Measurements from ENCODE around the gene OR52N4.

Gene OR52N4

GRCh38 chr11:5737670-5738392 lies 16.2 kb upstream of the OR52N4 start:
- no peak for DNase-seq (ENCODE audit: low read depth)
- Histone ChIP-seq H3K36me3 (ENCODE audit: control insufficient read depth, insufficient read depth, low read length, severe bottlenecking) (no peaks in the 10 kb centered on the region), H3K27me3 (replicated peaks; ENCODE audit: control insufficient read depth, insufficient read depth, low read length) (no peaks in the 10 kb centered on the region), H3K9ac (ENCODE audit: low read length) (no peak overlapping the region), H3K9me3 (ENCODE audit: control insufficient read depth, low read length) (peaks cover 14% of the 10 kb centered on the region), H3K4me1 (ENCODE audit: control insufficient read depth, insufficient read depth, low read length) (peaks cover 12% of the 10 kb centered on the region), H3K4me3 (ENCODE audit: low read length) (no peak overlapping the region)

- Histone ChIP-seq H3K4me3 (ENCODE audit: low read length) (no peak overlapping the region), H3K36me3 (ENCODE audit: control insufficient read depth, insufficient read depth, low read length, severe bottlenecking) (no peaks in the 10 kb centered on the region), H3K4me1 (ENCODE audit: control insufficient read depth, insufficient read depth, low read length) (peaks cover 12% of the 10 kb centered on the region), H3K9ac (ENCODE audit: low read length) (no peak overlapping the region), H3K27me3 (replicated peaks; ENCODE audit: control insufficient read depth, insufficient read depth, low read length) (no peaks in the 10 kb centered on the region), H3K9me3 (ENCODE audit: control insufficient read depth, low read length) (peaks cover 14% of the 10 kb centered on the region)
- DNase-seq (ENCODE audit: low read depth), result no peak
Measured at GRCh38 chr11:5738431-5738830, 15.6 kb upstream of the OR52N4 start.

GRCh38 chr11:5746614-5747013 lies 7.4 kb upstream of the OR52N4 start:
- Histone ChIP-seq H3K4me3 (ENCODE audit: low read length) (no peak overlapping the region), H3K9ac (ENCODE audit: low read length) (no peak overlapping the region), H3K9me3 (ENCODE audit: control insufficient read depth, low read length) (peaks cover 14% of the 10 kb centered on the region), H3K27me3 (replicated peaks; ENCODE audit: control insufficient read depth, insufficient read depth, low read length) (no peaks in the 10 kb centered on the region), H3K36me3 (ENCODE audit: control insufficient read depth, insufficient read depth, low read length, severe bottlenecking) (no peaks in the 10 kb centered on the region), H3K4me1 (ENCODE audit: control insufficient read depth, insufficient read depth, low read length) (no peaks in the 10 kb centered on the region)
- DNase-seq (ENCODE audit: low read depth), result no peak

GRCh38 chr11:5749836-5750235 lies 4.2 kb upstream of the OR52N4 start:
- peaks cover 4% of the 10 kb centered on the region for H3K9me3 ChIP-seq (ENCODE audit: control insufficient read depth, low read length)
- H3K4me1 ChIP-seq (ENCODE audit: control insufficient read depth, insufficient read depth, low read length), result no peaks in the 10 kb centered on the region
- DNase-seq (ENCODE audit: low read depth), result no peak
- H3K4me3 ChIP-seq (ENCODE audit: low read length), result no peak overlapping the region
- H3K36me3 ChIP-seq (ENCODE audit: control insufficient read depth, insufficient read depth, low read length, severe bottlenecking), result no peaks in the 10 kb centered on the region
- no peak overlapping the region for H3K9ac ChIP-seq (ENCODE audit: low read length)
- no peaks in the 10 kb centered on the region for H3K27me3 ChIP-seq (replicated peaks; ENCODE audit: control insufficient read depth, insufficient read depth, low read length)

- H3K36me3 ChIP-seq (ENCODE audit: control insufficient read depth, insufficient read depth, low read length, severe bottlenecking), result no peaks in the 10 kb centered on the region
- no peak for DNase-seq (ENCODE audit: low read depth)
- no peak overlapping the region for H3K9ac ChIP-seq (ENCODE audit: low read length)
- H3K27me3 ChIP-seq (replicated peaks; ENCODE audit: control insufficient read depth, insufficient read depth, low read length), result no peaks in the 10 kb centered on the region
- H3K4me1 ChIP-seq (ENCODE audit: control insufficient read depth, insufficient read depth, low read length), result no peaks in the 10 kb centered on the region
- H3K4me3 ChIP-seq (ENCODE audit: low read length), result no peak overlapping the region
- no peaks in the 10 kb centered on the region for H3K9me3 ChIP-seq (ENCODE audit: control insufficient read depth, low read length)
Measured at GRCh38 chr11:5767056-5767455, 13.0 kb downstream of the OR52N4 start.

DNA sequence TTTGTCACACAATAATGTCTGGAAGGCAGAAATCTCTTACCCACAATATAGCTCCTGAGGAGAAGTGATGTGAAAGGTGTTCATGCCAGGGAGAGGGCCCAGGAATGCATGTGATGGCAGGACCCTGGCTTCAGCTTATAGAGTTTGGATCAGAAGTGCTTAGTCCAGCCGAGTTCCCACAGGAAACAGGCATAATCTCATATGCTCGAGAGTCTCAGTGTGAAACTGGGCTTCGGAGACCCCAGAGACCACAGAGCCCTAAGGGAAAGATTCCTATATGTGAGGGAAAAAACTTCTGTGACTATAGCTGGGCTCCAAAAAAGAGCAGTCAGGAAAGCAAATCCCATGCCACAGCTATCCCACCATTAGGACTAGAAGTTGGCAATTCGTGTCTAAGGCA lies 29.2 kb downstream of the OR52N4 start, which contains the start of gene OR52N5:
Gene OR52N5 (minus strand): TSS at position 101 of the 400 bp plus-strand sequence. CDS start 4,721 bp downstream, outside the sequence.
- H3K9me3 ChIP-seq (ENCODE audit: control insufficient read depth, low read length), result no peaks in the 10 kb centered on the region
- H3K27me3 ChIP-seq (replicated peaks; ENCODE audit: control insufficient read depth, insufficient read depth, low read length), result no peaks in the 10 kb centered on the region
- H3K9ac ChIP-seq (ENCODE audit: low read length), result no peak within 1 kb of the TSS
- H3K4me3 ChIP-seq (ENCODE audit: low read length), result no peak within 1 kb of the TSS
- no peaks in the 10 kb centered on the region for H3K4me1 ChIP-seq (ENCODE audit: control insufficient read depth, insufficient read depth, low read length)
- H3K36me3 ChIP-seq (ENCODE audit: control insufficient read depth, insufficient read depth, low read length, severe bottlenecking), result no peaks in the 10 kb centered on the region
- no peak for DNase-seq (ENCODE audit: low read depth)

- Histone ChIP-seq H3K4me3 (ENCODE audit: low read length) (no peak within 1 kb of the TSS), H3K27me3 (replicated peaks; ENCODE audit: control insufficient read depth, insufficient read depth, low read length) (peaks cover 3% of the 10 kb centered on the region), H3K4me1 (ENCODE audit: control insufficient read depth, insufficient read depth, low read length) (no peaks in the 10 kb centered on the region), H3K9ac (ENCODE audit: low read length) (no peak within 1 kb of the TSS), H3K36me3 (ENCODE audit: control insufficient read depth, insufficient read depth, low read length, severe bottlenecking) (no peaks in the 10 kb centered on the region), H3K9me3 (ENCODE audit: control insufficient read depth, low read length) (no peaks in the 10 kb centered on the region)
- no peak for DNase-seq (ENCODE audit: low read depth)
Measured at GRCh38 chr11:5791165-5791564, 37.1 kb downstream of the OR52N4 start, which contains the start of gene OR52N1. Gene OR52N1 (minus strand): TSS chr11:5791265. CDS start chr11:5788816, 2,449 bp downstream.

DNA sequence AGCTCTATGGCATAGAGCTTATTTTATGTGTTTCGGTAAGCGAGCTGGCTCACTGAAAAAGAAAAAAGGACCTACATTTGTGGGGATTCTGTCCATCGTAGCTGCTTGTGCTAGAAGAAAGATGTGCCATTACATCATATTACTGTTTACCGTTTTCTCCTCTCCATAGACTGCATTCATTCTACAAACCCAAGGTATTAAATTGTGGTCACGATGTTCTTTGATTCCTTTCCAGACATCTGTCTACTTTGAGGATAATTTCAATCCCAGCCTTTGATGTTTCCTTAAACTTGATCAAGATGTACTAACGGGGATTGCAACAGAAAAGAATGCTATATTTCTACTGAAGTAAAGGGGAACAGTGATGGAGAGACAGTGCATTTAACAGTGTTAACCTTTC lies 42.5 kb downstream of the OR52N4 start:
- Histone ChIP-seq H3K4me3 (ENCODE audit: low read length) (no peak overlapping the region), H3K36me3 (ENCODE audit: control insufficient read depth, insufficient read depth, low read length, severe bottlenecking) (no peaks in the 10 kb centered on the region), H3K4me1 (ENCODE audit: control insufficient read depth, insufficient read depth, low read length) (no peaks in the 10 kb centered on the region), H3K9me3 (ENCODE audit: control insufficient read depth, low read length) (no peaks in the 10 kb centered on the region), H3K9ac (ENCODE audit: low read length) (no peak overlapping the region), H3K27me3 (replicated peaks; ENCODE audit: control insufficient read depth, insufficient read depth, low read length) (no peaks in the 10 kb centered on the region)
- DNase-seq (ENCODE audit: low read depth), result no peak

DNA sequence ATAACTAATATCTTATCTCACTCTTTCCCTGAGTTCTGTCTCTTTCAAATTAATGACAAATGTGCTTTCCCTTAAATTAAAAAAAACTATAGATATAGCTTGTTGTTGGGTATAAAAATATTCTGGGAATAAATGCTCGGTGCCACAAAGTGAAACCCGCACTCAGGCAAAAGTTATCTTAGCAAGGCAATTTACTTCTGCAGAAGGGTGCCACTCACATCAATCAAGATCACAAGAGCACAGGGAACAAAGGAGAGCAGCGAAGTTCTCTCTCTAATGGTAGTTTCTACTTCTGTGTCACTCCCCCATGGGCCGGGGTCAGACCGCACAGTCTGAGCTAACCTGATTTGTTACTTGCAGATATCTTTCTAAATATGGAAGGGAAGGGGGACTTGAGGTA lies 49.9 kb downstream of the OR52N4 start:
- Histone ChIP-seq H3K36me3 (ENCODE audit: control insufficient read depth, insufficient read depth, low read length, severe bottlenecking) (no peaks in the 10 kb centered on the region), H3K9ac (ENCODE audit: low read length) (no peak overlapping the region), H3K4me1 (ENCODE audit: control insufficient read depth, insufficient read depth, low read length) (peaks cover 8% of the 10 kb centered on the region), H3K9me3 (ENCODE audit: control insufficient read depth, low read length) (peaks cover 13% of the 10 kb centered on the region), H3K27me3 (replicated peaks; ENCODE audit: control insufficient read depth, insufficient read depth, low read length) (no peaks in the 10 kb centered on the region), H3K4me3 (ENCODE audit: low read length) (no peak overlapping the region)
- no peak for DNase-seq (ENCODE audit: low read depth)
